GM23338 (cell line): ENCODE results near the gene PTPRR. TPM values are rescaled to one million over a fixed set of nuclear protein-coding genes. Genes with fewer than 3 reads are reported as not detected.

ENCODE experiments used
- ATAC-seq: fragments of 200-7000 bp; cut with Tn5 transposase; 3 replicates; pipeline ENCODE4 v1.9.1; 2020
- DNase-seq: peaks from one replicate; pipeline ENCODE4 v3.0.0-alpha.2; 2015; ENCODE audit warnings: low spot score
- H2AFZ ChIP-seq: fragments of 200-600 bp; sonication (generic); 2 replicates; pipeline ENCODE4 v1.8.0; 2016; ENCODE audit warnings: antibody characterized with exemption, mild to moderate bottlenecking, moderate library complexity
- H3F3A ChIP-seq: fragments of 200-600 bp; sonication (generic); replicated peaks from 2 replicates; pipeline ENCODE4 v1.8.0; 2017; ENCODE audit warnings: antibody characterized with exemption, mixed run types, low read depth
- H3K27ac ChIP-seq: fragments of 200-600 bp; sonication (generic); 2 replicates; pipeline ENCODE4 v1.6.1; 2016; ENCODE audit warnings: low read depth
- H3K27me3 ChIP-seq: fragments of 200-600 bp; sonication (generic); 2 replicates; pipeline ENCODE4 v1.8.0; 2016; ENCODE audit warnings: mild to moderate bottlenecking, mixed run types, moderate library complexity; ENCODE audit not compliant: insufficient read depth
- H3K36me3 ChIP-seq: fragments of 200-600 bp; sonication (generic); 2 replicates; pipeline ENCODE4 v1.8.0; 2016; ENCODE audit warnings: mild to moderate bottlenecking; ENCODE audit not compliant: insufficient read depth
- H3K4me1 ChIP-seq: fragments of 200-600 bp; sonication (generic); 2 replicates; pipeline ENCODE4 v1.8.0; 2016; ENCODE audit warnings: mild to moderate bottlenecking, moderate library complexity; ENCODE audit not compliant: insufficient read depth
- H3K4me2 ChIP-seq: fragments of 200-600 bp; sonication (generic); 2 replicates; pipeline ENCODE4 v1.7.1; 2017; ENCODE audit warnings: mixed run types
- H3K4me3 ChIP-seq: fragments of 200-600 bp; sonication (generic); 2 replicates; pipeline ENCODE4 v1.6.1; 2016; ENCODE audit warnings: mixed run types
- H3K79me2 ChIP-seq: fragments of 200-600 bp; sonication (generic); replicated peaks from 2 replicates; pipeline ENCODE4 v1.8.0; 2017; ENCODE audit warnings: mild to moderate bottlenecking; ENCODE audit not compliant: insufficient read depth
- H3K9me2 ChIP-seq: fragments of 200-600 bp; sonication (generic); 2 replicates; pipeline ENCODE4 v1.8.0; 2017; ENCODE audit not compliant: insufficient read depth
- H4K20me1 ChIP-seq: fragments of 200-600 bp; sonication (generic); replicated peaks from 2 replicates; pipeline ENCODE4 v1.8.0; 2017; ENCODE audit warnings: mild to moderate bottlenecking; ENCODE audit not compliant: insufficient read depth
- H3K27ac Mint-ChIP-seq: 2 replicates; pipeline ENCODE4 v1.8.0; 2020; ENCODE audit warnings: inconsistent platforms, mild to moderate bottlenecking, moderate library complexity, mixed read lengths
- H3K27me3 Mint-ChIP-seq: 3 replicates; pipeline ENCODE4 v1.8.0; 2022; ENCODE audit warnings: low read depth, mild to moderate bottlenecking, moderate library complexity, mixed read lengths, inconsistent platforms; ENCODE audit not compliant: insufficient read depth, poor library complexity
- H3K36me3 Mint-ChIP-seq: 3 replicates; pipeline ENCODE4 v1.8.0; 2021; ENCODE audit warnings: low read depth, mild to moderate bottlenecking, inconsistent platforms, moderate library complexity, mixed read lengths
- H3K4me1 Mint-ChIP-seq: 3 replicates; pipeline ENCODE4 v1.8.0; 2020; ENCODE audit warnings: mild to moderate bottlenecking, inconsistent platforms, mixed read lengths
- H3K4me3 Mint-ChIP-seq: 3 replicates; pipeline ENCODE4 v1.8.0; 2021; ENCODE audit warnings: moderate library complexity, mild to moderate bottlenecking, inconsistent platforms, mixed read lengths
- H3K9me3 Mint-ChIP-seq: 3 replicates; pipeline ENCODE4 v1.8.0; 2020; ENCODE audit warnings: moderate library complexity, mild to moderate bottlenecking, inconsistent platforms, mixed read lengths
- CREB1 ChIP-seq: fragments of 250-450 bp; sonication (Bioruptor Pico); IDR thresholded peaks from 2 replicates; pipeline ENCODE4 v1.5.0; 2020; ENCODE audit warnings: low read depth, mild to moderate bottlenecking, moderate library complexity
- EZH2 ChIP-seq: fragments of 200-600 bp; sonication (generic); IDR thresholded peaks from one replicate; pipeline ENCODE4 v1.8.0; 2017; ENCODE audit warnings: antibody characterized with exemption, mild to moderate bottlenecking, low read depth; ENCODE audit not compliant: unreplicated experiment
- EZH2phosphoT487 ChIP-seq: fragments of 200-600 bp; sonication (generic); IDR thresholded peaks from one replicate; pipeline ENCODE4 v1.8.1; 2018; ENCODE audit warnings: antibody characterized with exemption; ENCODE audit not compliant: unreplicated experiment
- JUNB ChIP-seq: IDR thresholded peaks from one replicate; pipeline ENCODE4 v1.6.1; 2016; ENCODE audit warnings: antibody characterized with exemption; ENCODE audit not compliant: unreplicated experiment
- NANOG ChIP-seq: IDR thresholded peaks from 2 replicates; pipeline ENCODE4 v1.6.1; 2016; ENCODE audit warnings: antibody characterized with exemption, borderline replicate concordance
- POLR2AphosphoS5 ChIP-seq: IDR thresholded peaks from 2 replicates; pipeline ENCODE4 v1.6.1; 2016; ENCODE audit warnings: antibody characterized with exemption, low read depth
- STAT1 ChIP-seq: IDR thresholded peaks from one replicate; pipeline ENCODE4 v1.6.1; 2016; ENCODE audit warnings: antibody characterized with exemption; ENCODE audit not compliant: unreplicated experiment
- ZNF114 ChIP-seq: fragments of 250-450 bp; sonication (Bioruptor Pico); IDR thresholded peaks from 2 replicates; pipeline ENCODE4 v1.5.0; 2020; ENCODE audit warnings: mild to moderate bottlenecking, moderate library complexity
- ZNF331 ChIP-seq: fragments of 250-450 bp; sonication (Bioruptor Pico); IDR thresholded peaks from 2 replicates; pipeline ENCODE4 v1.5.0; 2020; ENCODE audit warnings: low read depth, mild to moderate bottlenecking, moderate library complexity
- polyA plus RNA-seq: library from polyadenylated mRNA; unstranded; fragments of >200 nt; fragmentation: Nextera tagmentation; extraction: Ambion mirVana; gene quantifications from 2 replicates; pipeline ENCODE4 v1.2.1, GENCODE V29; 2016
- total RNA-seq: library from RNA; depleted of rRNA; stranded (reverse); fragments of >200 nt; shearing (Covaris generic); gene quantifications from 2 replicates; pipeline ENCODE4 v1.2.3, GENCODE V29; 2014
- TF ChIP-seq, protein P1 (sequence below): IDR thresholded peaks from 2 replicates; pipeline ENCODE4 v1.6.1; 2016; ENCODE audit warnings: antibody characterized with exemption
- TF ChIP-seq, protein P2 (sequence below): IDR thresholded peaks from one replicate; pipeline ENCODE4 v1.6.1; 2018; ENCODE audit warnings: antibody characterized with exemption; ENCODE audit not compliant: unreplicated experiment
- TF ChIP-seq, protein P3 (sequence below), 2 experiments: fragments of 200-600 bp in 1 of 2; sonication (generic) in 1 of 2; conservative IDR thresholded peaks; 2 replicates each; pipeline versions ENCODE4 v1.5.1 to v1.6.1; 2016 to 2017; ENCODE audit warnings: antibody characterized with exemption in 2 of 2, low read depth in 2 of 2, mild to moderate bottlenecking in 2 of 2, moderate library complexity in 1 of 2

The PTPRR gene
- total and polyA plus RNA-seq, 2 experiments from 2014 or later = 0.26 to 0.76 TPM

DNA sequence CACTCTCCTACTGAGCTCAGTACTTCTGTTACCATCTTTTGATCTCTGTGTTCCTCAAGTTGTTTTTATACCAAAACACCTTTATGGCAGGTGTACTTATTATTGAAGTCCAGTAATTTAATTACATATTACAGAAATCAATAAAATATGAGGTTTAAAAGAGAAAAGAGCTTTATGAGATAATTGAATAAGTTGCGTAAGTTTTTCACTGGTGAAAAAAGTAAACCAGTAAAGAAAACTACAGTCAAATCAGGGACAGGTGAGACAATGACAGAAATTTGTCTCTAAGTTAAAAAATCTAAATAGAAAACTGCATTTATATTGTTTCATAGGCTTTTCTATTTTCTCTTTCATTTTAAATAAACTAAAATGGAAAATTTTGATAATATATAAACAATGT is 254.2 kb downstream of the PTPRR start:
- no peak for DNase-seq
- H2AFZ ChIP-seq = no peak overlapping the region
- TF ChIP-seq ZNF114 (CRISPR knock-in tag) (no peak), CREB1 (CRISPR knock-in tag) (no peak), JUNB (no peak)
- TF ChIP-seq, protein P1, sequence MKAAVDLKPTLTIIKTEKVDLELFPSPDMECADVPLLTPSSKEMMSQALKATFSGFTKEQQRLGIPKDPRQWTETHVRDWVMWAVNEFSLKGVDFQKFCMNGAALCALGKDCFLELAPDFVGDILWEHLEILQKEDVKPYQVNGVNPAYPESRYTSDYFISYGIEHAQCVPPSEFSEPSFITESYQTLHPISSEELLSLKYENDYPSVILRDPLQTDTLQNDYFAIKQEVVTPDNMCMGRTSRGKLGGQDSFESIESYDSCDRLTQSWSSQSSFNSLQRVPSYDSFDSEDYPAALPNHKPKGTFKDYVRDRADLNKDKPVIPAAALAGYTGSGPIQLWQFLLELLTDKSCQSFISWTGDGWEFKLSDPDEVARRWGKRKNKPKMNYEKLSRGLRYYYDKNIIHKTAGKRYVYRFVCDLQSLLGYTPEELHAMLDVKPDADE = no peak
- TF ChIP-seq, protein P2, sequence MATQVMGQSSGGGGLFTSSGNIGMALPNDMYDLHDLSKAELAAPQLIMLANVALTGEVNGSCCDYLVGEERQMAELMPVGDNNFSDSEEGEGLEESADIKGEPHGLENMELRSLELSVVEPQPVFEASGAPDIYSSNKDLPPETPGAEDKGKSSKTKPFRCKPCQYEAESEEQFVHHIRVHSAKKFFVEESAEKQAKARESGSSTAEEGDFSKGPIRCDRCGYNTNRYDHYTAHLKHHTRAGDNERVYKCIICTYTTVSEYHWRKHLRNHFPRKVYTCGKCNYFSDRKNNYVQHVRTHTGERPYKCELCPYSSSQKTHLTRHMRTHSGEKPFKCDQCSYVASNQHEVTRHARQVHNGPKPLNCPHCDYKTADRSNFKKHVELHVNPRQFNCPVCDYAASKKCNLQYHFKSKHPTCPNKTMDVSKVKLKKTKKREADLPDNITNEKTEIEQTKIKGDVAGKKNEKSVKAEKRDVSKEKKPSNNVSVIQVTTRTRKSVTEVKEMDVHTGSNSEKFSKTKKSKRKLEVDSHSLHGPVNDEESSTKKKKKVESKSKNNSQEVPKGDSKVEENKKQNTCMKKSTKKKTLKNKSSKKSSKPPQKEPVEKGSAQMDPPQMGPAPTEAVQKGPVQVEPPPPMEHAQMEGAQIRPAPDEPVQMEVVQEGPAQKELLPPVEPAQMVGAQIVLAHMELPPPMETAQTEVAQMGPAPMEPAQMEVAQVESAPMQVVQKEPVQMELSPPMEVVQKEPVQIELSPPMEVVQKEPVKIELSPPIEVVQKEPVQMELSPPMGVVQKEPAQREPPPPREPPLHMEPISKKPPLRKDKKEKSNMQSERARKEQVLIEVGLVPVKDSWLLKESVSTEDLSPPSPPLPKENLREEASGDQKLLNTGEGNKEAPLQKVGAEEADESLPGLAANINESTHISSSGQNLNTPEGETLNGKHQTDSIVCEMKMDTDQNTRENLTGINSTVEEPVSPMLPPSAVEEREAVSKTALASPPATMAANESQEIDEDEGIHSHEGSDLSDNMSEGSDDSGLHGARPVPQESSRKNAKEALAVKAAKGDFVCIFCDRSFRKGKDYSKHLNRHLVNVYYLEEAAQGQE = no peak
- no peak overlapping the region for H3K4me2 ChIP-seq
- peaks cover 28% of the 10 kb centered on the region for H3K4me1 Mint-ChIP-seq
- peaks cover 38% of the 10 kb centered on the region for H3K4me1 ChIP-seq
- H3K27ac Mint-ChIP-seq = no peak overlapping the region
- no peaks in the 10 kb centered on the region for H3K27me3 Mint-ChIP-seq
- H3K27ac ChIP-seq = no peak overlapping the region
- H4K20me1 ChIP-seq = no peaks in the 10 kb centered on the region
- peaks cover 7% of the 10 kb centered on the region for H3K9me2 ChIP-seq
- no peak overlapping the region for H3K4me3 Mint-ChIP-seq
- no peaks in the 10 kb centered on the region for H3K36me3 ChIP-seq
- no peaks in the 10 kb centered on the region for H3K9me3 Mint-ChIP-seq
- H3K4me3 ChIP-seq = no peak overlapping the region
- no peaks in the 10 kb centered on the region for H3K36me3 Mint-ChIP-seq
- H3K79me2 ChIP-seq = no peaks in the 10 kb centered on the region
- ATAC-seq = no peak
- H3F3A ChIP-seq = no peaks in the 10 kb centered on the region
- no peaks in the 10 kb centered on the region for H3K27me3 ChIP-seq

DNA sequence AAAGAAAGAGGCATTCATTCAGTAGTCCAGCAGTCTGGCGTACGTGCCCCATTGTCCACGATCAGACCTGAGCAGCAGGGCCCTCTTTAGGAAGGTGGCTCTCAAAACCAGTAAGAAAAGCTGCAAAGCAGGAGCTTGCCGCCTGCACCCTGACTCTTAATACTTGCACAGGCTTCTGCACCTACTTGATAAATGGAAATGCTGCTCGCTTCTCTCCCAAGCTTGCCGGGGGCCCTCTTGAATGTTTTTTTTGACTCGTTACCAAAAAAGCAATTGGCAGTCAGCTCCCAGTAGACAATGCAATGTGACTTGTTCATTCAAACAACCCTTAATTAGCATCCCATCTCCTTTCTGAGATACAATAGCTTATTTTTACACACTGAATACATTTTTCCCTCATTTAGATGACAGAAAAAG is 256.1 kb downstream of the PTPRR start:
- no peaks in the 10 kb centered on the region for H3K36me3 Mint-ChIP-seq
- H3K79me2 ChIP-seq = no peaks in the 10 kb centered on the region
- peak; percentile 91 for ATAC-seq
- H3F3A ChIP-seq = no peaks in the 10 kb centered on the region
- peak overlapping the region; percentile 19 for H2AFZ ChIP-seq
- H4K20me1 ChIP-seq = no peaks in the 10 kb centered on the region
- no peaks in the 10 kb centered on the region for H3K27me3 ChIP-seq
- H3K27ac Mint-ChIP-seq = peak overlapping the region; percentile 82; the same call in 1 of the 2 replicates
- no peaks in the 10 kb centered on the region for H3K27me3 Mint-ChIP-seq
- H3K36me3 ChIP-seq = no peaks in the 10 kb centered on the region
- peaks cover 7% of the 10 kb centered on the region for H3K9me2 ChIP-seq
- peaks cover 29% of the 10 kb centered on the region for H3K4me1 Mint-ChIP-seq
- peak overlapping the region; percentile 39 for H3K4me3 ChIP-seq
- peaks cover 39% of the 10 kb centered on the region for H3K4me1 ChIP-seq
- H3K4me3 Mint-ChIP-seq = peak overlapping the region; percentile 60
- peak; percentile 37 for DNase-seq
- H3K27ac ChIP-seq = peak overlapping the region; percentile 73
- H3K4me2 ChIP-seq = peak overlapping the region; percentile 70
- H3K9me3 Mint-ChIP-seq = no peaks in the 10 kb centered on the region
- TF ChIP-seq STAT1 (no peak), ZNF114 (CRISPR knock-in tag) (no peak), NANOG (no peak), EZH2 (no peak), ZNF331 (no peak), POLR2AphosphoS5 (no peak), EZH2phosphoT487 (no peak), JUNB (no peak)
- TF ChIP-seq, protein P1 = no peak
- TF ChIP-seq, protein P3, sequence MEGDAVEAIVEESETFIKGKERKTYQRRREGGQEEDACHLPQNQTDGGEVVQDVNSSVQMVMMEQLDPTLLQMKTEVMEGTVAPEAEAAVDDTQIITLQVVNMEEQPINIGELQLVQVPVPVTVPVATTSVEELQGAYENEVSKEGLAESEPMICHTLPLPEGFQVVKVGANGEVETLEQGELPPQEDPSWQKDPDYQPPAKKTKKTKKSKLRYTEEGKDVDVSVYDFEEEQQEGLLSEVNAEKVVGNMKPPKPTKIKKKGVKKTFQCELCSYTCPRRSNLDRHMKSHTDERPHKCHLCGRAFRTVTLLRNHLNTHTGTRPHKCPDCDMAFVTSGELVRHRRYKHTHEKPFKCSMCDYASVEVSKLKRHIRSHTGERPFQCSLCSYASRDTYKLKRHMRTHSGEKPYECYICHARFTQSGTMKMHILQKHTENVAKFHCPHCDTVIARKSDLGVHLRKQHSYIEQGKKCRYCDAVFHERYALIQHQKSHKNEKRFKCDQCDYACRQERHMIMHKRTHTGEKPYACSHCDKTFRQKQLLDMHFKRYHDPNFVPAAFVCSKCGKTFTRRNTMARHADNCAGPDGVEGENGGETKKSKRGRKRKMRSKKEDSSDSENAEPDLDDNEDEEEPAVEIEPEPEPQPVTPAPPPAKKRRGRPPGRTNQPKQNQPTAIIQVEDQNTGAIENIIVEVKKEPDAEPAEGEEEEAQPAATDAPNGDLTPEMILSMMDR (conservative IDR thresholded peaks at IDR 0.05; ENCODE audit: low read depth in 2 of 2) = no peak
